Neural progenitor cell (in vitro differentiated cells): ENCODE data around the gene SPDYC.

Source experiments
- EZH2phosphoT487 ChIP-seq: fragments of 200-600 bp; sonication (generic); IDR thresholded peaks from 2 replicates; pipeline ENCODE4 v1.6.1; 2017; ENCODE audit warnings: antibody characterized with exemption
- TF ChIP-seq, protein P1 (sequence below): fragments of 200-600 bp; sonication (generic); IDR thresholded peaks from 2 replicates; pipeline ENCODE4 v1.5.1; 2017; ENCODE audit warnings: antibody characterized with exemption, mild to moderate bottlenecking

DNA sequence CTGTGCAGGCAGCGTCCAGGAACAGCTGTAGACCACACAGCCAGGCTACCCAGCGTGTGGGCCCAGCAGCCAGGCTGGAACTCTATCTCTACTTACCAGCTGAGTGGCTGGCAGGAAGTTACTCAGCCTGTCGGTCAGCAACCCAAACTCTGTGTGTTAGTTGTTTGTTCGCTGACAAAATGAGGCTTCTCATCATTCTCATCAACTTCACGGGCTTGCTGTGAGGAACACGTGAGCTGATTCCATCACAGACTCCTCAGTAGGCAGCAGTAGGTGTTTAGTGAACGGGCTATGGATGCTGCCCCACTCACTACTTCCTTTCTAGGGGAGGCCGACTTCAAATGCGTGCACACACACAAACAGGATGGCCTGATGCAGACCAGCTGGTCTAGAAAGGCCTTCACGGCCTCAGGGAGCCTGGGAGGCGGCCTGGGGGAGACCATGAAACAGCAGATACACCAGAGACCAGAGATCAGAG lies 830 bp upstream of the SPDYC start:
- TF ChIP-seq, protein P1, sequence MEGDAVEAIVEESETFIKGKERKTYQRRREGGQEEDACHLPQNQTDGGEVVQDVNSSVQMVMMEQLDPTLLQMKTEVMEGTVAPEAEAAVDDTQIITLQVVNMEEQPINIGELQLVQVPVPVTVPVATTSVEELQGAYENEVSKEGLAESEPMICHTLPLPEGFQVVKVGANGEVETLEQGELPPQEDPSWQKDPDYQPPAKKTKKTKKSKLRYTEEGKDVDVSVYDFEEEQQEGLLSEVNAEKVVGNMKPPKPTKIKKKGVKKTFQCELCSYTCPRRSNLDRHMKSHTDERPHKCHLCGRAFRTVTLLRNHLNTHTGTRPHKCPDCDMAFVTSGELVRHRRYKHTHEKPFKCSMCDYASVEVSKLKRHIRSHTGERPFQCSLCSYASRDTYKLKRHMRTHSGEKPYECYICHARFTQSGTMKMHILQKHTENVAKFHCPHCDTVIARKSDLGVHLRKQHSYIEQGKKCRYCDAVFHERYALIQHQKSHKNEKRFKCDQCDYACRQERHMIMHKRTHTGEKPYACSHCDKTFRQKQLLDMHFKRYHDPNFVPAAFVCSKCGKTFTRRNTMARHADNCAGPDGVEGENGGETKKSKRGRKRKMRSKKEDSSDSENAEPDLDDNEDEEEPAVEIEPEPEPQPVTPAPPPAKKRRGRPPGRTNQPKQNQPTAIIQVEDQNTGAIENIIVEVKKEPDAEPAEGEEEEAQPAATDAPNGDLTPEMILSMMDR = no peak
- TF ChIP-seq EZH2phosphoT487 = no peak
